Bone marrow (tissue), 2 donors: ENCODE measurements around the gene ANAPC2.

Experiments
- DNase-seq, 2 donors: peaks; one replicate each; lab custom pipeline; 2025; lab: John Stamatoyannopoulos, UW

The ANAPC2 gene

GRCh38 chr9:137214620-137215019 is 26.3 kb upstream of the ANAPC2 start:
- DNase-seq, result no peak

- DNase-seq, result no peak
Observed at GRCh38 chr9:137213160-137214060, 25.1 kb upstream of the ANAPC2 start.

- DNase-seq, result no peak
Observed at GRCh38 chr9:137212520-137212919, 24.2 kb upstream of the ANAPC2 start.

GRCh38 chr9:137211532-137211931 is 23.2 kb upstream of the ANAPC2 start:
- DNase-seq, result no peak

DNA sequence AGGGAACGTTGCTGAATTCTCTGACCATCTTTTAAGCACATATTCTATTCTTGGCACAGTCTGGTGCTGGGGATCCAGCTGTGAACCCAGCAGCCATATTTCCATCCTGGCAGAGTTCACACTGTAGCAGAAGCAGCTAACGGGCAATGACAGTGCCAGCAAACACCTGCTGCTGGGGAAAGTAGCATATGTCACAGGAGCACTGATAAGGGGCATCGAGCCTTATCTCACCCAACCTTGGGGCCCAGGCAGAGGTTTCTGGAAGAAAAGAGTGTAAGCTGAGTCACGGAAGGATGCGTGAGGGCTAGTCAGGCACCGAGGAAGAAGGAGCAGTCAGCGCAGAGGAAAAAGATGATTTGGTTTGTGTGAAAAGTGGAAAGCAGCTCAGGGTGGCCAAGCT is 18.2 kb upstream of the ANAPC2 start:
- DNase-seq, result no peak

GRCh38 chr9:137205126-137206069 is 17.0 kb upstream of the ANAPC2 start, which contains the start of the genes NDOR1 and TMEM203:
NDOR1 (plus strand) TSS chr9:137205700; CDS start chr9:137205778, 78 bp downstream.
TMEM203 (minus strand) TSS chr9:137205648; CDS start chr9:137205414, 234 bp downstream.
- DNase-seq, result peak; percentile 69 to 89

GRCh38 chr9:137204731-137205125 is 16.4 kb upstream of the ANAPC2 start:
- no peak for DNase-seq

DNA sequence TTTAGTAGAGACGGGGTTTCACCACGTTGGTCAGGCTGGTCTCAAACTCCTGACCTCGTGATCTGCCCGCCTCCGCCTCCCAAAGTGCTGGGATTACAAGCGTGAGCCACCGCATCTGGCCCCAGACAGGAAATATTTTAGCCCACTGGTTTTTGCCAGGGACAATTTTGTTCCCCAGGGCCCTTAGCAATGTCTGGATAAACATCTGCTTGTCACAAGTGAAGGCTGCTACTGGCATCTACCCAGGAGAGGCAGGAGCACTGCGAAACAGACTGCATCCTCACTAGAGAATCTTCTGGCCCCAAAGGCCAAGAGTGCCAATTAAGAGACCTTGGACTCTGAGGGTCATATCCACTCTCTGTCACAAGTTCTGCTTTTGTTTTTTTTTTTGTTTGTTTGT is 14.6 kb upstream of the ANAPC2 start:
- DNase-seq, result no peak

DNA sequence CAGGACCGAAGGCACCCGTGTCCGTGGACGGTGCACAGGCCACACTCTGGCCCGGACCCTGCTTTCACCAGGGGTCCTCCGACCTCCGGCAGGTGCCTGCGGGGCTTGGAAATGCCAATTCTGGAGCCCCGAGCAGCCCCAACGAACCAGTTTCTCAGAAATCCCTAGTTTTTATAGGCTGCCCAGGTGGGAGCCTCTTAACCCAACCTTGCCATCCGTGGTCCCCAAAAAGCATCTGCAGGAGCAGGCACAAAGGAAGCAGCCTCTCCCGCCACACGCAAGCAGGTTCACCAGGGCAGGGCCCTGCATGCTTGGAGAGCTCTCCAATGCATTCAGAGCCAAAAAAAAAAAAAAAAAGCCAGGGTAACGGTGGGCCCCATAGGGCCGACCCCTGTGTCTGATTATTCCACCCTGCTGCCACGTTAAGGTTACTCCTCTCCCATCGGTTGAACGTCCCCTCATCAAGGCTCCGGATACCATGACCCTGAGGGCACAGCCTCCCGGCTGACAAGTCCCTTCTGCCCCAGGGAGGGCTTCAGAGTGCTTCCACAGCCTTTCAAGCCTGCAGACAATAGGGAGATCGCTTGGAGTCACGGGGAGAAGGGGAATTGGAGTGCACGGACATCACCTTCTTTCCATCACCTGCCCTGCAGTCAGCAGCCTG is 13.0 kb upstream of the ANAPC2 start:
- DNase-seq, result no peak

DNA sequence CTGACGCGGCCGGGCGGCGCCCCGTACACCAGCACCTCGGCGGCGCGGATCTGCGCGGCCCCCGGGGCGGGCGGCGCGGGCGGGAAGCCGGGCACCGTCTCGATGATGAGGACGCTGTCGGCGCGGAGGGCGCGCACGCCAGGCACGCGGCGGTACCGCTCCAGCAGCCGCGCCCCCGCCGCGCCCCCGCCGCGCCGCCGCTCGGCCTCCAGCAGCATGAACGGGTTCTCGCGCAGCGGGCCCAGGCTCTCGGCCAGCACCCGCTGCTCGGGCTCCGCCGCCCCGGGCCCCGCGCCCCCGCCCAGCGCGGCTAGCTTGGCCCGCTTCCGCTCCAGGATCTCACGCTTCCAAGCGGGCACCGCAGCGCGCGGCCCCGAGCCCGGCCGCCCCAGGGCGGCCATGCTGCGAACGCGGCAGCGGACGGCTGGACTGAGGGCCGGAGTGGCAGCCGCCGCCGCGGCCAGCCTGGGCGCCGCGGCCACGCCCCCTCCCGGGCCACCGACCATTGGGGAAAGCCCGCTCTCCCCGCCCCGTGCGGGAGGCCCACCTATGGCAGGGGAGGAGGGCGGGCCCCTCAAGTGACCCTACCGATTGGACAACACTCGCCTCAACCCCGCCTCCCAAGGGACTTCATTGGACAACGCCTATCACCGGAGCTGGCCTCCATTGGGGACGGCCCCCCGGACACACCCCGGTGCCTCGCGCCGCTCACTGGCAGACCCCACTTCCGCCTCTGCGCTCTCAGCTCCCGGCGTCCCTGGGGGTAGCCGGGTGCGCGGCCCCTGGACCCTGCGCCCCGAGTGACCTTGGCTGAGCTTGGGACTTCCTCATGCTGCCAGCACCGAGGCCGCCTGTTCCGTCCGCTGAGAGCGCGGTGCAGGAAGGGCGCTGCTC is 12.2 kb upstream of the ANAPC2 start, which contains the start of gene TPRN:
TPRN (minus strand) TSS at position 431 of the 894 bp plus-strand sequence; CDS start at position 401, 30 bp downstream.
- peak; percentile 85 to 99 for DNase-seq

DNA sequence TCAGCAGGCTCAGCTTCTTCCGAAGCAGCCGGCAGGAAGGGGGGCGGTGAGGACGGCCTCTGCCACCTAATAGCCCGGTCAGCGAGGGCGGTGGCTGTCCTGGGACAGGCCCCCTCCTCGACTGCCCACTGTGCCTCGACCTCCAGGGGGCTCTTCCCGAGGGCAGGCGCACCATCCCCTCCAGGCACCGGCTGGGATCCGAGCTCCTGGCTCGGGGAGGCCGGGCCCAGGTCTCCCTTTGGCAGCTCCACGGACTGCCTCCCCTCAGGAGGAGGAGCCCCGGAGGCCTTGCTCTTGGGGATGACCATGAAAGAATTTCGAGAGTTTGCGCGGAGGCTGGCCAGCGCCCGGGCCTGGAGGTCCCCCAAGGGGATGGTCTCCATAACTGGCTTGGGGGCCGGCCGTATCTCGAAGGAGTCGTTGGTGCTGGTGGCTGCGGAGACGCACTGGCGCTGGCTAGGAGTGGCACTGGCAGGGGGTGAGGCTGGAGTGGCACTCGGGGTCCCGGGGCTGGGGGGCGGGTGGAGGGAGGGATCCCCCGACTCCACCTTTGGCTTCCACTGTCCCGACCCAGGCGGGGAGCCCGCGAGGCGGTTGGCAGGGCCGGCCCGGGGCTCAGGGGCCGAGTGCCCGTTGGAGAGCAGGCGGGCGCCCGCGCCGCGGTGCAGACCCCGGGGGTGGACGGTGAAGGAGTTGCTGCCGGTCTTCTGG is 11.2 kb upstream of the ANAPC2 start:
- DNase-seq, result no peak

- no peak for DNase-seq
Observed at GRCh38 chr9:137198902-137199283, 10.5 kb upstream of the ANAPC2 start.

- DNase-seq, result no peak
Observed at GRCh38 chr9:137198051-137198901, 9.9 kb upstream of the ANAPC2 start.

GRCh38 chr9:137195525-137196220 is 7.3 kb upstream of the ANAPC2 start:
- DNase-seq, result no peak

DNA sequence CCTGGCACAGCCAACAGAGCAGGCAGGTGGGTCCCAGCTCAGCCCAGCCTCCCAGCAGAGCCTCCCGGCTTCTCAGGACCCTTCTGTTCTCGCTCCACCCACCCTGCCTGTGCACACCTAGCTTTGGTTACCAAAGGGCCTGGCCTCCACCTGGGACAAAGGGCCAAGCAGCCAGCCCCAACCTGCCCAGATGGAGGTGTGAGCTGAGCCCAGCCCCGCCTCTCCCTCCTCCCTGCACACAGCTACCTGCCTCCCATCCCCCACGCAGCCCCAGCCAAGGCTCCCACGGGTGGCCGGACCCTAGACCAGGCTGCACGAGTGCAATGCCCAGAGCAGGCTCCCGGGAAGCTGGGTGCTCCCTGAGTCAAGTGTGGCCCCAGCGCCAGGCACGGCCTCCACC is 6.5 kb upstream of the ANAPC2 start:
- DNase-seq, result no peak

- no peak for DNase-seq
Observed at GRCh38 chr9:137194388-137194787, 6.0 kb upstream of the ANAPC2 start.

GRCh38 chr9:137193771-137194170 is 5.4 kb upstream of the ANAPC2 start:
- no peak for DNase-seq

GRCh38 chr9:137192859-137193258 is 4.5 kb upstream of the ANAPC2 start:
- DNase-seq, result no peak

DNA sequence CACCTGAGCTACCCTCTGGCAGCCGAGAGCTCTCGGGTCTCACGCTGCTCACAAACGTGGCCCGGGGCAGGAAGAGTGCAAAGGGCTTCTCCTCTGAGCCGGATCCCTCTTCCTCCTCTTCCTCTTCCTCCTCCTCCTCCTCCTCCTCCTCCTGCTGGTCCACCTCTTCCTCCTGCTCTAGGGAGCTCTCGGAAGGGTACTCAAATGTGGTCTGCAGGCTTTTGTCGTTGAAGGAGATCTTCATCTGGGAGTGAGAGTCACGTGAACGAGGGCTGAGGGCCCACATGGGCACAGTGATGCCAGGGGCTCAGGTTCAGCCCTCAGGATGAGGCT is 4.1 kb upstream of the ANAPC2 start:
- DNase-seq, result no peak
